ENCODE data around the gene ACOD1.
A peak's percentile ranks its signal among the peaks of the same experiment; 100 is the strongest.

The ACOD1 gene

DNA sequence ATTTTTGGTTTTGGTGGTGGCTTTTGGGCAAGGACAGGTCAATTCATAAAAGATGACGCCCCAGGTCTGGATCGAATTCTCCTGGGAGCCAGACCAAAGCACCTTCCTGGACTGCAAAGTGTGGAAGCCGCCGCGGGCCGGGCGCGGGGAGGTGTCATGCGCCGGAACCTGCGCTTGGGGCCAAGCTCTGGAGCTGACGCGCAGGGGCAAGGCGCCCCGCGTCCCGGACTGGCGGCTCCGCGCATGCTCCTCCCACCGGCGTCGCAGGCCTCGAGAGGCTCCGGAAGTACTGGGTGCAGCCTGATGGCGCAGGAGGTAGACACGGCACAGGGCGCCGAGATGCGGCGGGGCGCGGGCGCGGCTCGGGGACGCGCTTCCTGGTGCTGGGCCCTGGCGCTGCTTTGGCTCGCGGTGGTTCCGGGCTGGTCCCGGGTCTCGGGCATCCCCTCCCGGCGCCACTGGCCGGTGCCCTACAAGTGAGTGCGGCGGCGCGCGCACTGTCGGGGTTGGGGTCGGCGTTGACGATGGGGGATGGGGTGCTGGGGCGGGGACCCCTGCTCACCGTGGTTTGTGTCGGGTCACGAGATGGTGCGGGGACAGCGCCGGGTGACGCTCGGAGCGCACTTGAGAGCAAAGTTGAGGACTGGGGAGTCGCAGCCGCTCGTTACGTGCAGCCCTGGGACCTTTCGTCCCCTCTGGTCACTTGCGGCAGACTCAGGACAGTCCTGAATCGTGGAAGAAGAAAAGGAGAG, 43.7 kb downstream of the ACOD1 start, which contains the start of gene CLN5:
TSS of gene CLN5 (plus strand) at position 286 of the 752 bp plus-strand sequence. CDS start at position 304, 18 bp downstream.
- no peak for TF ChIP-seq SIN3A (IDR thresholded peaks at IDR 0.05; ENCODE audit: borderline replicate concordance, insufficient read depth, low read length)
- TF ChIP-seq, protein P1, sequence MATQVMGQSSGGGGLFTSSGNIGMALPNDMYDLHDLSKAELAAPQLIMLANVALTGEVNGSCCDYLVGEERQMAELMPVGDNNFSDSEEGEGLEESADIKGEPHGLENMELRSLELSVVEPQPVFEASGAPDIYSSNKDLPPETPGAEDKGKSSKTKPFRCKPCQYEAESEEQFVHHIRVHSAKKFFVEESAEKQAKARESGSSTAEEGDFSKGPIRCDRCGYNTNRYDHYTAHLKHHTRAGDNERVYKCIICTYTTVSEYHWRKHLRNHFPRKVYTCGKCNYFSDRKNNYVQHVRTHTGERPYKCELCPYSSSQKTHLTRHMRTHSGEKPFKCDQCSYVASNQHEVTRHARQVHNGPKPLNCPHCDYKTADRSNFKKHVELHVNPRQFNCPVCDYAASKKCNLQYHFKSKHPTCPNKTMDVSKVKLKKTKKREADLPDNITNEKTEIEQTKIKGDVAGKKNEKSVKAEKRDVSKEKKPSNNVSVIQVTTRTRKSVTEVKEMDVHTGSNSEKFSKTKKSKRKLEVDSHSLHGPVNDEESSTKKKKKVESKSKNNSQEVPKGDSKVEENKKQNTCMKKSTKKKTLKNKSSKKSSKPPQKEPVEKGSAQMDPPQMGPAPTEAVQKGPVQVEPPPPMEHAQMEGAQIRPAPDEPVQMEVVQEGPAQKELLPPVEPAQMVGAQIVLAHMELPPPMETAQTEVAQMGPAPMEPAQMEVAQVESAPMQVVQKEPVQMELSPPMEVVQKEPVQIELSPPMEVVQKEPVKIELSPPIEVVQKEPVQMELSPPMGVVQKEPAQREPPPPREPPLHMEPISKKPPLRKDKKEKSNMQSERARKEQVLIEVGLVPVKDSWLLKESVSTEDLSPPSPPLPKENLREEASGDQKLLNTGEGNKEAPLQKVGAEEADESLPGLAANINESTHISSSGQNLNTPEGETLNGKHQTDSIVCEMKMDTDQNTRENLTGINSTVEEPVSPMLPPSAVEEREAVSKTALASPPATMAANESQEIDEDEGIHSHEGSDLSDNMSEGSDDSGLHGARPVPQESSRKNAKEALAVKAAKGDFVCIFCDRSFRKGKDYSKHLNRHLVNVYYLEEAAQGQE (IDR thresholded peaks at IDR 0.05; ENCODE audit: insufficient read depth in 1 of 2, low read depth in 2 of 2, low read length in 2 of 2) = no peak
- peak; percentile 66; the same call in 1 of the 2 replicates for TF ChIP-seq POLR2AphosphoS5 (IDR thresholded peaks at IDR 0.05; ENCODE audit: low read depth, low read length)
- TF ChIP-seq TAF1 (IDR thresholded peaks at IDR 0.05; ENCODE audit: borderline replicate concordance, insufficient read depth, low read length) = no peak
- TF ChIP-seq FOXP2 (optimal IDR thresholded peaks at IDR 0.05; ENCODE audit: borderline replicate concordance, extremely low read depth, extremely low read length, insufficient read depth) = peak; percentile 89

DNA sequence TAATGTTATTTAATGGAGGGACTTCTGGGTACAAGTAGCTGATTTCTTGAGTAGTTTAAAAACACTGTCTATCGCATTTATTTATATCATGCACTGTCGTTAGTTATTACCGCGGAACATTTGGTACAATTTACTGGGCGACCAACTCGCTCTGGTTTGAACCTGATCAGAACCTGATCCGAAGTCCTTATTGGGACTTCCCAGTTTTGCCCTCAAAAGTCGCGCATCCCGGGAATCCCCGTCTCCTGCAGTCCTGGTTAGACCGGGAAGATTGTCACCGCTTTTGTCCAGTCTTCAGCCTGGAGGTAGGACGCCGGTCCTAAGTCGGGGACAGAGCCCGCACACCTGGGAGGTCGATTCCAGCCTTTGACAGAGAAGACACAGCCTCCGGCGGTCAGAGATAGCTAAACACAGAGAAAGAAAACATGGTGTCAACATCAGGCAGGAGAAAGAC, 44.3 kb downstream of the ACOD1 start:
- TF ChIP-seq TAF1 (IDR thresholded peaks at IDR 0.05; ENCODE audit: borderline replicate concordance, insufficient read depth, low read length) (no peak), SIN3A (IDR thresholded peaks at IDR 0.05; ENCODE audit: borderline replicate concordance, insufficient read depth, low read length) (no peak), FOXP2 (optimal IDR thresholded peaks at IDR 0.05; ENCODE audit: borderline replicate concordance, extremely low read depth, extremely low read length, insufficient read depth) (no peak), POLR2AphosphoS5 (IDR thresholded peaks at IDR 0.05; ENCODE audit: low read depth, low read length) (no peak)
- TF ChIP-seq, protein P1 (IDR thresholded peaks at IDR 0.05; ENCODE audit: insufficient read depth in 1 of 2, low read depth in 2 of 2, low read length in 2 of 2) = no peak

DNA sequence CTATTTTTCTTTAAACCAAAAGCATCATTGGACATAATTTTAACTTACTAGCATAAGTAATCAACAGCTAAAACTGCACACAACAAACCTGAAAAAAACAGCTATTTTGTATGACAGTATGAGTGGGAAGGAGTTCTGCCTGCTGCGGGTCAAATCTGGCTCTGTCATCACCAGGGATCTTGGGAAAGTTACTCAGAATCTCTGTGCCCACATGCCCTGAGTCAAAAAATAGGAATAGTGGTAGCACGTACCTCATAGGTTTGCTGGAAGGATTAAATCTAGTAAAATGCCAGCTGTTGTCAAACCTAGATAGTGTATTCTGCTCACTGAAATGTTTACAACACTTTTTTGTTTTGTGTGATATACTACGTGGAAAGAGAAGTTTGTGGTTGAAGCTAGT, 44.7 kb downstream of the ACOD1 start:
- TF ChIP-seq, protein P1 (IDR thresholded peaks at IDR 0.05; ENCODE audit: insufficient read depth in 1 of 2, low read depth in 2 of 2, low read length in 2 of 2) = no peak
- no peak for TF ChIP-seq SIN3A (IDR thresholded peaks at IDR 0.05; ENCODE audit: borderline replicate concordance, insufficient read depth, low read length)
- TF ChIP-seq TAF1 (IDR thresholded peaks at IDR 0.05; ENCODE audit: borderline replicate concordance, insufficient read depth, low read length) = no peak
- no peak for TF ChIP-seq POLR2AphosphoS5 (IDR thresholded peaks at IDR 0.05; ENCODE audit: low read depth, low read length)
- TF ChIP-seq FOXP2 (optimal IDR thresholded peaks at IDR 0.05; ENCODE audit: borderline replicate concordance, extremely low read depth, extremely low read length, insufficient read depth) = no peak

DNA sequence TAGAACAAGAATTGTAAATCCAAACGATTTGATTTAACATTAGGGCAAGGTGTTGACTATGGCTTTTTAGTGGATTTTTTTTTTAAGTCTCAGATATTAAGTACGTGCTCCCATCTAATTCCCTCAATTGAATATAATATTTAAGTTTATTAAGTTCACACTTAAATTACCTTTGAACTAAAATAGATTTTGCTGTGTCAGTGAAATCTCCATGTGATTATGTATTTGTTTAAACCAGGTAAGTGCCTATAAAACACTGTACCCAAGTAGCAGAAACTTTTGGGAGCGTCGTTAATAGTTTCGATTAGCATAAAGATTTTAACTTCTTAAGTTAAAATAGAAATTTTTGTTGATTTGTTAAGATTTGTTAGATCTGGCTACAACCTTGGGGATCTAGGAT, 45.2 kb downstream of the ACOD1 start:
- TF ChIP-seq POLR2AphosphoS5 (IDR thresholded peaks at IDR 0.05; ENCODE audit: low read depth, low read length) = no peak
- TF ChIP-seq SIN3A (IDR thresholded peaks at IDR 0.05; ENCODE audit: borderline replicate concordance, insufficient read depth, low read length) = no peak
- TF ChIP-seq TAF1 (IDR thresholded peaks at IDR 0.05; ENCODE audit: borderline replicate concordance, insufficient read depth, low read length) = no peak
- no peak for TF ChIP-seq FOXP2 (optimal IDR thresholded peaks at IDR 0.05; ENCODE audit: borderline replicate concordance, extremely low read depth, extremely low read length, insufficient read depth)
- TF ChIP-seq, protein P1 (IDR thresholded peaks at IDR 0.05; ENCODE audit: insufficient read depth in 1 of 2, low read depth in 2 of 2, low read length in 2 of 2) = no peak

All from PFSK-1 (cell line).